Endodermal cell (in vitro differentiated cells): ENCODE results near the gene FBXL13. TPM values are rescaled to one million over a fixed set of nuclear protein-coding genes. Genes with fewer than 3 reads are reported as not detected.

ENCODE experiments used
- DNase-seq: peaks from one replicate; pipeline ENCODE4 v3.0.0-alpha.2; 2017
- H3K27ac ChIP-seq: 2 replicates; pipeline ENCODE4 v1.5.1; 2013; ENCODE audit warnings: mild to moderate bottlenecking, low read depth, low read length, moderate library complexity
- H3K27me3 ChIP-seq: 2 replicates; pipeline ENCODE4 v1.6.1; 2013; ENCODE audit warnings: mild to moderate bottlenecking, low read length, moderate library complexity; ENCODE audit not compliant: insufficient read depth, control insufficient read depth, poor library complexity, severe bottlenecking
- H3K36me3 ChIP-seq: 2 replicates; pipeline ENCODE4 v1.7.0; 2013; ENCODE audit warnings: mild to moderate bottlenecking, low read length, moderate library complexity; ENCODE audit not compliant: control insufficient read depth, insufficient read depth
- H3K4me1 ChIP-seq: one replicate; pipeline ENCODE4 v1.7.0; 2013; ENCODE audit warnings: low read length; ENCODE audit not compliant: control insufficient read depth, insufficient read depth
- H3K4me3 ChIP-seq: 2 replicates; pipeline ENCODE4 v1.5.1; 2013; ENCODE audit warnings: mild to moderate bottlenecking, low read length, moderate library complexity
- H3K9ac ChIP-seq: 2 replicates; pipeline ENCODE4 v1.6.1; 2013; ENCODE audit warnings: mild to moderate bottlenecking, low read length, moderate library complexity; ENCODE audit not compliant: poor library complexity, severe bottlenecking; ENCODE audit errors: extremely low read depth
- H3K9me3 ChIP-seq: 2 replicates; pipeline ENCODE4 v1.6.1; 2013; ENCODE audit warnings: mild to moderate bottlenecking, low read length, moderate library complexity; ENCODE audit not compliant: control insufficient read depth
- H3K27ac Mint-ChIP-seq: 2 replicates; pipeline ENCODE4 v1.8.0; 2020; ENCODE audit warnings: mixed read lengths
- H3K27me3 Mint-ChIP-seq: 2 replicates; pipeline ENCODE4 v1.8.0; 2021; ENCODE audit warnings: mild to moderate bottlenecking, mixed read lengths; ENCODE audit not compliant: insufficient read depth
- H3K36me3 Mint-ChIP-seq: 2 replicates; pipeline ENCODE4 v1.8.0; 2020; ENCODE audit warnings: low read depth, mixed read lengths
- H3K4me1 Mint-ChIP-seq: 2 replicates; pipeline ENCODE4 v1.8.0; 2020; ENCODE audit warnings: mixed read lengths
- H3K4me3 Mint-ChIP-seq: 2 replicates; pipeline ENCODE4 v1.8.0; 2020; ENCODE audit warnings: mild to moderate bottlenecking, moderate library complexity, mixed read lengths
- H3K9me3 Mint-ChIP-seq: 2 replicates; pipeline ENCODE4 v1.8.0; 2020; ENCODE audit warnings: mild to moderate bottlenecking, mixed read lengths
- CTCF ChIP-seq: fragments of 200-600 bp; sonication (generic); conservative IDR thresholded peaks from 2 replicates; pipeline ENCODE4 v1.5.0; 2021; ENCODE audit warnings: antibody characterized with exemption, mild to moderate bottlenecking
- WGBS, 2 experiments: methylation state at CpG; one replicate each; pipeline versions ENCODE4 v1.1.5 to v1.1.7; 2013; ENCODE audit warnings: missing lambda C conversion rate in 2 of 2, mixed read lengths in 1 of 2; ENCODE audit not compliant: insufficient coverage in 1 of 2, insufficient read length in 1 of 2; 5-methylcytosine and 5-hydroxymethylcytosine counted together
- total RNA-seq, 2 donors: library from RNA; stranded (reverse); fragmentation: NEBNext Ultra II Directional in 1 of 2; extraction: Animal tissue kit (Norgen Biotek cat#: 25700) in 1 of 2; gene quantifications; 2 replicates in 1 of 2; 3 replicates in 1 of 2; pipeline ENCODE4 v1.2.1, GENCODE V29; 2021

The FBXL13 gene
- total RNA-seq, 2 donors from 2014 or later = 2.1 to 2.7 TPM

GRCh38 chr7:102916426-102916825 is 158.2 kb downstream of the FBXL13 start:
- Histone ChIP-seq H3K4me3 (no peak overlapping the region), H3K27ac (no peak overlapping the region), H3K9me3 (no peaks in the 10 kb centered on the region), H3K4me1 (no peaks in the 10 kb centered on the region), H3K9ac (no peak overlapping the region), H3K36me3 (no peaks in the 10 kb centered on the region), H3K27me3 (no peaks in the 10 kb centered on the region)
- no peak for DNase-seq
- Mint-ChIP-seq H3K36me3 (no peaks in the 10 kb centered on the region), H3K27ac (no peak overlapping the region), H3K27me3 (no peaks in the 10 kb centered on the region), H3K9me3 (no peaks in the 10 kb centered on the region), H3K4me1 (peaks cover 16% of the 10 kb centered on the region), H3K4me3 (no peak overlapping the region)
- TF ChIP-seq CTCF = peak; percentile 29
- WGBS, 2 experiments = 89 to 96% methylated on average over 3 of the region's 3 CpGs

GRCh38 chr7:102914585-102914984 is 160.0 kb downstream of the FBXL13 start:
- TF ChIP-seq CTCF = no peak
- Histone ChIP-seq H3K27me3 (no peaks in the 10 kb centered on the region), H3K4me1 (no peaks in the 10 kb centered on the region), H3K36me3 (no peaks in the 10 kb centered on the region), H3K4me3 (no peak overlapping the region), H3K9me3 (no peaks in the 10 kb centered on the region), H3K9ac (no peak overlapping the region), H3K27ac (no peak overlapping the region)
- no peaks in the 10 kb centered on the region for H3K36me3 Mint-ChIP-seq
- H3K27ac Mint-ChIP-seq = no peak overlapping the region
- H3K9me3 Mint-ChIP-seq = no peaks in the 10 kb centered on the region
- H3K4me3 Mint-ChIP-seq = no peak overlapping the region
- no peaks in the 10 kb centered on the region for H3K27me3 Mint-ChIP-seq
- WGBS, 2 experiments = 75 to 85% methylated on average over 5 to 8 of the region's 8 CpGs
- peaks cover 16% of the 10 kb centered on the region for H3K4me1 Mint-ChIP-seq
- DNase-seq = peak; percentile 67

- H3K9ac ChIP-seq = no peak overlapping the region
- H3K9me3 Mint-ChIP-seq = no peaks in the 10 kb centered on the region
- no peaks in the 10 kb centered on the region for H3K27me3 ChIP-seq
- no peak overlapping the region for H3K4me3 Mint-ChIP-seq
- no peak for TF ChIP-seq CTCF
- WGBS, 2 experiments = 93 to 94% methylated on average over 8 to 9 of the region's 9 CpGs
- no peaks in the 10 kb centered on the region for H3K27me3 Mint-ChIP-seq
- H3K4me1 Mint-ChIP-seq = peaks cover 16% of the 10 kb centered on the region
- no peaks in the 10 kb centered on the region for H3K36me3 ChIP-seq
- no peak overlapping the region for H3K27ac ChIP-seq
- H3K27ac Mint-ChIP-seq = no peak overlapping the region
- no peak for DNase-seq
- H3K9me3 ChIP-seq = no peaks in the 10 kb centered on the region
- H3K4me3 ChIP-seq = no peak overlapping the region
- H3K4me1 ChIP-seq = no peaks in the 10 kb centered on the region
- no peaks in the 10 kb centered on the region for H3K36me3 Mint-ChIP-seq
Measured at GRCh38 chr7:102913826-102914225, 160.8 kb downstream of the FBXL13 start.
